ENCODE data around the gene U2AF2.
A peak's percentile ranks its signal among the peaks of the same experiment; 100 is the strongest.

U2AF2 gene

GRCh38 chr19:55670280-55671053 lies 15.6 kb downstream of the U2AF2 start:
- H3K4me3 ChIP-seq (replicated peaks in 1 of 2; ENCODE audit: low read depth in 2 of 2, low read length in 2 of 2), result no peak overlapping the region
- DNase-seq (ENCODE audit: low read depth in 2 of 2), result no peak
- no peak for TF ChIP-seq CTCF (IDR thresholded peaks at IDR 0.05; ENCODE audit: low read depth, low read length)

- DNase-seq (ENCODE audit: low read depth in 2 of 2), result no peak
- TF ChIP-seq CTCF (IDR thresholded peaks at IDR 0.05; ENCODE audit: low read depth, low read length), result no peak
- H3K4me3 ChIP-seq (replicated peaks in 1 of 2; ENCODE audit: low read depth in 2 of 2, low read length in 2 of 2), result no peak overlapping the region
These were observed 16.2 kb downstream of the U2AF2 start for GRCh38 chr19:55671054-55671378.

- no peak overlapping the region for H3K4me3 ChIP-seq (replicated peaks in 1 of 2; ENCODE audit: low read depth in 2 of 2, low read length in 2 of 2)
- no peak for TF ChIP-seq CTCF (IDR thresholded peaks at IDR 0.05; ENCODE audit: low read depth, low read length)
- peak in 1 of 2 donors; percentile 57 for DNase-seq (ENCODE audit: low read depth in 2 of 2)
These were observed 17.6 kb downstream of the U2AF2 start for GRCh38 chr19:55672418-55672817.

GRCh38 chr19:55673465-55673864 lies 18.6 kb downstream of the U2AF2 start:
- no peak overlapping the region for H3K4me3 ChIP-seq (replicated peaks in 1 of 2; ENCODE audit: low read depth in 2 of 2, low read length in 2 of 2)
- DNase-seq (ENCODE audit: low read depth in 2 of 2), result no peak
- no peak for TF ChIP-seq CTCF (IDR thresholded peaks at IDR 0.05; ENCODE audit: low read depth, low read length)

- no peak for DNase-seq (ENCODE audit: low read depth in 2 of 2)
- no peak overlapping the region for H3K4me3 ChIP-seq (replicated peaks in 1 of 2; ENCODE audit: low read depth in 2 of 2, low read length in 2 of 2)
- no peak for TF ChIP-seq CTCF (IDR thresholded peaks at IDR 0.05; ENCODE audit: low read depth, low read length)
These were observed 19.1 kb downstream of the U2AF2 start for GRCh38 chr19:55673889-55674288.

- TF ChIP-seq CTCF (IDR thresholded peaks at IDR 0.05; ENCODE audit: low read depth, low read length), result no peak
- peak overlapping the region; percentile 81 to 83 for H3K4me3 ChIP-seq (replicated peaks in 1 of 2; ENCODE audit: low read depth in 2 of 2, low read length in 2 of 2)
- no peak for DNase-seq (ENCODE audit: low read depth in 2 of 2)
These were observed 19.6 kb downstream of the U2AF2 start for GRCh38 chr19:55674459-55674840.
